ENCODE data around the gene TRABD2B. TPM values are rescaled to one million over a fixed set of nuclear protein-coding genes. Genes with fewer than 3 reads are reported as not detected.
A peak's percentile ranks its signal among the peaks of the same experiment; 100 is the strongest.

The TRABD2B gene
- total RNA-seq, 1 experiment from 2014 or later: 0.36 TPM

DNA sequence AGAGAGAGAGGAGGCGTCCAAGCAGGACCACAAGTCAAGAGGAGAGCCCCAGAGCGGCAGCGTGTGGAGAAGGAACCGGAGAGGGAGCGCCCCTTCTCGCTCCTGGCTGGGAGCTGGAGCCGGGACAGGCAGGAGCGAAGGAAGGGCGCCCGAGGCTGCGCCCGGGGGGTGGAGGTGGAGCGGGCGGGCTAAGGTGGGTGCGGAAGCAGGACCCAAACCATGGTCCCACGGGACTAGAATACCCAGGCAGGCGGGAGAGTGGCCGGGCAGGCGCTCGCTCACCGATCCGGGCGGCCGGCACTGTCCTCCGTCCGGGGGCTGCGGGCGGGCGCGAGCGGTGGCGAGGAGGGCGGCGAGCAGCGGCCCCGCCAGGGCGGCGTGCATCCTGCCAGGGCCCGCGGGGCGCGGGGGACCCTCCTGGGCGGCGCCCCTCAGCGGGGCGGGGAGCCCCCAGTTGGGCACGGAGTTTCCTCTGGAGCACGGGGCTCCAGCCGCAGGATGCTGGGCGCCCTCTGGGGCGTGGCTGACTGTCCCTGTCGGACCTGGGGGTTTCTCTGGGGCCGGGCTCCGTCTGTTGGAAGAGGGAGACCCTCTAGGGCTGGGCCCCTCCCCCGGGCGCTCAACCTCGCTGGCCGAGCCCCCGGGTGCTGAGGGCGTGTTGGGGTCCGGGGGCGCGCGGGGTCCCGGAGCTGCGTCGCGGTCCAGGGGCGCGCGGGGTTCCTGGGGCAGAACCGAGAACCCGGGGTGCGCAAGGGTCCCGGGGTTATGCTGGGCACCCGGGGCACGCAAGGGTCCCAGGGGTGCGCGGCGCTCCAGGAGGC lies 569 bp downstream of the TRABD2B start:
- Histone ChIP-seq H3K4me1 (no peaks in the 10 kb centered on the region), H3K4me3 (ENCODE audit: low read depth, low read length) (peak overlapping the region; percentile 68), H3K36me3 (ENCODE audit: control insufficient read depth, insufficient read depth, low read length) (no peaks in the 10 kb centered on the region), H3K9me3 (no peaks in the 10 kb centered on the region), H3K27me3 (replicated peaks; ENCODE audit: control insufficient read depth, insufficient read depth, low read length) (no peaks in the 10 kb centered on the region)
- POLR2A ChIA-PET: interaction anchor here (0.6 kb wide), 1 partner anchor 42 kb away, joined by 6 read pairs; no protein-coding TSS in a partner anchor
- H3K4me3 Mint-ChIP-seq (ENCODE audit: unreplicated experiment): peak overlapping the region; percentile 79
- CTCF ChIA-PET: interaction anchor here (0.5 to 1.0 kb wide), 10 partner anchors 9 to 271 kb away, joined by 3 to 14 read pairs (median 4); no protein-coding TSS in a partner anchor
- intact Hi-C loops (cut with micrococcal nuclease; ENCODE audit: unreplicated experiment): loop anchor here (1.0 kb wide), 2 partner anchors 48 to 65 kb away; no protein-coding TSS in a partner anchor
- H3K4me1 Mint-ChIP-seq (ENCODE audit: low read depth, unreplicated experiment): peaks cover 8% of the 10 kb centered on the region
- no peaks in the 10 kb centered on the region for H3K9me3 Mint-ChIP-seq (ENCODE audit: unreplicated experiment)
- H3K36me3 Mint-ChIP-seq (ENCODE audit: insufficient read depth, unreplicated experiment): no peaks in the 10 kb centered on the region
- BruUV-seq (replicated peaks): no TSS peak
- no peak overlapping the region for H3K27ac Mint-ChIP-seq (ENCODE audit: unreplicated experiment)
- TF ChIP-seq, protein P1, sequence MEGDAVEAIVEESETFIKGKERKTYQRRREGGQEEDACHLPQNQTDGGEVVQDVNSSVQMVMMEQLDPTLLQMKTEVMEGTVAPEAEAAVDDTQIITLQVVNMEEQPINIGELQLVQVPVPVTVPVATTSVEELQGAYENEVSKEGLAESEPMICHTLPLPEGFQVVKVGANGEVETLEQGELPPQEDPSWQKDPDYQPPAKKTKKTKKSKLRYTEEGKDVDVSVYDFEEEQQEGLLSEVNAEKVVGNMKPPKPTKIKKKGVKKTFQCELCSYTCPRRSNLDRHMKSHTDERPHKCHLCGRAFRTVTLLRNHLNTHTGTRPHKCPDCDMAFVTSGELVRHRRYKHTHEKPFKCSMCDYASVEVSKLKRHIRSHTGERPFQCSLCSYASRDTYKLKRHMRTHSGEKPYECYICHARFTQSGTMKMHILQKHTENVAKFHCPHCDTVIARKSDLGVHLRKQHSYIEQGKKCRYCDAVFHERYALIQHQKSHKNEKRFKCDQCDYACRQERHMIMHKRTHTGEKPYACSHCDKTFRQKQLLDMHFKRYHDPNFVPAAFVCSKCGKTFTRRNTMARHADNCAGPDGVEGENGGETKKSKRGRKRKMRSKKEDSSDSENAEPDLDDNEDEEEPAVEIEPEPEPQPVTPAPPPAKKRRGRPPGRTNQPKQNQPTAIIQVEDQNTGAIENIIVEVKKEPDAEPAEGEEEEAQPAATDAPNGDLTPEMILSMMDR (IDR thresholded peaks at IDR 0.05; ENCODE audit: insufficient read depth in 1 of 2, low read depth in 1 of 2, low read length in 1 of 2, severe bottlenecking in 1 of 2, unreplicated experiment in 1 of 2): no peak
- DNase-seq: no peak
- peaks cover 17% of the 10 kb centered on the region for H3K27me3 Mint-ChIP-seq (ENCODE audit: insufficient read depth, unreplicated experiment)

DNA sequence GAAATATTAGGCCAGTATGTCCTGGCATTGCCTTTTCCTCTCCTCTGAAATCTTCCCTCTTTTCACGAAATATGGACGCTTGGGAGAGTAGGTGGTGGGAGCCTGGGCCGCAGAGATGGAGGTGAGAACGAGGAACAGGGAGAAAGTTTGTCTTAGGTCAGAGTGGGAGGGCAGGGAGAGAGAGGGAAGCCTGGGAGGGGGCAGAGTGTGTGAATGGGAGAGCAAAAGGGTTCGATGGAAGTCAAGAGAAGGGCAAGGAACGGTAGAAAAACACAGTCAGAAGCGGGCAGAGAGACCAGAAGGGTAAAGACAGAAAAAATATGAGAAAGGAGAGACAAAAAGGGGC lies 1.2 kb downstream of the TRABD2B start:
- Mint-ChIP-seq H3K36me3 (ENCODE audit: insufficient read depth, unreplicated experiment) (no peaks in the 10 kb centered on the region), H3K9me3 (ENCODE audit: unreplicated experiment) (no peaks in the 10 kb centered on the region), H3K4me1 (ENCODE audit: low read depth, unreplicated experiment) (peaks cover 8% of the 10 kb centered on the region), H3K4me3 (ENCODE audit: unreplicated experiment) (peak overlapping the region; percentile 79), H3K27me3 (ENCODE audit: insufficient read depth, unreplicated experiment) (peaks cover 17% of the 10 kb centered on the region), H3K27ac (ENCODE audit: unreplicated experiment) (no peak overlapping the region)
- Histone ChIP-seq H3K4me3 (ENCODE audit: low read depth, low read length) (peak overlapping the region; percentile 68; the same call in 1 of the 2 replicates), H3K36me3 (ENCODE audit: control insufficient read depth, insufficient read depth, low read length) (no peaks in the 10 kb centered on the region), H3K9me3 (no peaks in the 10 kb centered on the region), H3K27me3 (replicated peaks; ENCODE audit: control insufficient read depth, insufficient read depth, low read length) (no peaks in the 10 kb centered on the region), H3K4me1 (no peaks in the 10 kb centered on the region)
- POLR2A ChIA-PET: no interaction called here
- intact Hi-C loops (cut with micrococcal nuclease; ENCODE audit: unreplicated experiment): no loop called here
- TF ChIP-seq, protein P1 (IDR thresholded peaks at IDR 0.05; ENCODE audit: insufficient read depth in 1 of 2, low read depth in 1 of 2, low read length in 1 of 2, severe bottlenecking in 1 of 2, unreplicated experiment in 1 of 2): no peak
- DNase-seq: no peak
- no TSS peak for BruUV-seq (replicated peaks)
- CTCF ChIA-PET: interaction anchor here (0.7 kb wide), 1 partner anchor 817 kb away, joined by 3 read pairs; no protein-coding TSS in a partner anchor

DNA sequence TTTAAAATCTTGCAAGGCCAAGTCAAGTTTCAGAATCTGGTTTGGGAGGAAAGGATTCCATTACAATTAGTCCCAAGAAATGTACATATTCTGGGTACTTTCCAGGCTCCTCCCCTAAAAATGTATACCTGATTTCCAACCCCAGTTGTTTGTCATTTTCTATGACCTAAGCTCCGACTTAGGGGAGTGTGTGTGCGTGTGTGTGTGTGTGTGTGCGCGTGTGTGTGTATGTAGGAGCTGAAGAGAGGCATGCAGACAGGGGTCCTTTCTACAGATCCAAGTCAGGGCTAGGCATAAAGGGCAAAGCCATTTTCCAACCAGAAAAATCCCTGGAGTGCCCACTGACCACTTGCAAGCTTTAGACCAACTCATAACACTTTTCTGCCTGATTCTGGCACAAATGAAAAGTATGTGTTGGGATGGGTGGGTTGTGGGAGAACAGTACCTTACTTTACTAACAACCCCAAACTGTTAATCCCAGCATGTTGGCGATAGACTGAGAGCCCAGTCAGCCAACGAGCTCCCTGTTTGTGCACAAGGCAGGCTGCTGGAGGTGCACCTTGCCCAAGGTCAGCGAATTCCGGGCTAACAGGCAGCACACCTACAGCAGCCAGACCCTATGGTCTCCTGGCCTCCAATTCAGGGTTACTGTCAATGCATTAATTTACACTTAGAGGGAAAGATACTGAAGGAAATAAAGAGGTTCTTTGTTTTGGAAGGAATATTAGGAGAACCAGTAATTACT lies 1.7 kb downstream of the TRABD2B start:
- Histone ChIP-seq H3K27me3 (replicated peaks; ENCODE audit: control insufficient read depth, insufficient read depth, low read length) (no peaks in the 10 kb centered on the region), H3K9me3 (no peaks in the 10 kb centered on the region), H3K4me1 (no peaks in the 10 kb centered on the region), H3K36me3 (ENCODE audit: control insufficient read depth, insufficient read depth, low read length) (no peaks in the 10 kb centered on the region), H3K4me3 (ENCODE audit: low read depth, low read length) (no peak overlapping the region)
- peaks cover 8% of the 10 kb centered on the region for H3K4me1 Mint-ChIP-seq (ENCODE audit: low read depth, unreplicated experiment)
- peaks cover 17% of the 10 kb centered on the region for H3K27me3 Mint-ChIP-seq (ENCODE audit: insufficient read depth, unreplicated experiment)
- H3K4me3 Mint-ChIP-seq (ENCODE audit: unreplicated experiment): peak overlapping the region; percentile 79
- intact Hi-C loops (cut with micrococcal nuclease; ENCODE audit: unreplicated experiment): no loop called here
- H3K36me3 Mint-ChIP-seq (ENCODE audit: insufficient read depth, unreplicated experiment): no peaks in the 10 kb centered on the region
- TF ChIP-seq, protein P1 (IDR thresholded peaks at IDR 0.05; ENCODE audit: insufficient read depth in 1 of 2, low read depth in 1 of 2, low read length in 1 of 2, severe bottlenecking in 1 of 2, unreplicated experiment in 1 of 2): no peak
- H3K9me3 Mint-ChIP-seq (ENCODE audit: unreplicated experiment): no peaks in the 10 kb centered on the region
- ChIA-PET CTCF (interaction anchor here (0.7 to 1.1 kb wide), 3 partner anchors 59 to 817 kb away, joined by 3 read pairs; no protein-coding TSS in a partner anchor), POLR2A (no interaction called here)
- H3K27ac Mint-ChIP-seq (ENCODE audit: unreplicated experiment): no peak overlapping the region
- BruUV-seq (replicated peaks): no TSS peak
- no peak for DNase-seq
